Measurements from ENCODE around the gene RRAGB. TPM values are rescaled to one million over a fixed set of nuclear protein-coding genes. Genes with fewer than 3 reads are reported as not detected.

The RRAGB gene
- total and polyA plus RNA-seq, 3 experiments from 2014 or later: 6.8 to 11.1 (median 7.8) TPM

- Histone ChIP-seq H3K4me1 (ENCODE audit: insufficient read depth, low read length) (no peaks in the 10 kb centered on the region), H3K27ac (ENCODE audit: low read depth, low read length) (no peak overlapping the region), H3K27me3 (ENCODE audit: insufficient read depth, low read length, poor library complexity, severe bottlenecking) (no peaks in the 10 kb centered on the region), H3K4me3 (ENCODE audit: low read length) (no peak overlapping the region), H3K9me3 (ENCODE audit: low read length) (no peaks in the 10 kb centered on the region), H3K36me3 (ENCODE audit: insufficient read depth, low read length) (no peaks in the 10 kb centered on the region)
- Mint-ChIP-seq H3K4me3 (no peak overlapping the region), H3K36me3 (peaks cover 7 to 23% (median 22%) of the 10 kb centered on the region in 3 donors), H3K27me3 (peaks cover 0 to 4% of the 10 kb centered on the region in 2 donors), H3K4me1 (peaks cover 6 to 9% (median 7%) of the 10 kb centered on the region in 3 donors), H3K9me3 (peaks cover 0 to 15% (median 4%) of the 10 kb centered on the region in 5 donors), H3K27ac (no peak overlapping the region)
- ChIA-PET CTCF (no interaction called here), POLR2A (no interaction called here)
- no peak for DNase-seq
These were observed 60.0 kb downstream of the RRAGB start for GRCh38 chrX:55777596-55777995.

GRCh38 chrX:55778322-55778721 is 60.8 kb downstream of the RRAGB start:
- H3K27ac Mint-ChIP-seq: no peak overlapping the region
- H3K9me3 ChIP-seq (ENCODE audit: low read length): no peaks in the 10 kb centered on the region
- no peaks in the 10 kb centered on the region for H3K27me3 ChIP-seq (ENCODE audit: insufficient read depth, low read length, poor library complexity, severe bottlenecking)
- no peak overlapping the region for H3K4me3 Mint-ChIP-seq
- DNase-seq: no peak
- ChIA-PET CTCF (no interaction called here), POLR2A (no interaction called here)
- H3K36me3 Mint-ChIP-seq: peaks cover 6 to 20% (median 19%) of the 10 kb centered on the region in 3 donors
- peaks cover 0 to 4% of the 10 kb centered on the region in 2 donors for H3K27me3 Mint-ChIP-seq
- H3K4me1 ChIP-seq (ENCODE audit: insufficient read depth, low read length): no peaks in the 10 kb centered on the region
- peaks cover 6 to 8% (median 7%) of the 10 kb centered on the region in 3 donors for H3K4me1 Mint-ChIP-seq
- H3K36me3 ChIP-seq (ENCODE audit: insufficient read depth, low read length): no peaks in the 10 kb centered on the region
- H3K4me3 ChIP-seq (ENCODE audit: low read length): no peak overlapping the region
- H3K27ac ChIP-seq (ENCODE audit: low read depth, low read length): no peak overlapping the region
- peaks cover 0 to 16% (median 4%) of the 10 kb centered on the region in 5 donors for H3K9me3 Mint-ChIP-seq

GRCh38 chrX:55783723-55784122 is 66.2 kb downstream of the RRAGB start:
- Histone ChIP-seq H3K27me3 (ENCODE audit: insufficient read depth, low read length, poor library complexity, severe bottlenecking) (no peaks in the 10 kb centered on the region), H3K4me1 (ENCODE audit: insufficient read depth, low read length) (no peaks in the 10 kb centered on the region), H3K27ac (ENCODE audit: low read depth, low read length) (no peak overlapping the region), H3K4me3 (ENCODE audit: low read length) (no peak overlapping the region), H3K9me3 (ENCODE audit: low read length) (no peaks in the 10 kb centered on the region), H3K36me3 (ENCODE audit: insufficient read depth, low read length) (no peaks in the 10 kb centered on the region)
- peaks cover 2 to 15% (median 6%) of the 10 kb centered on the region in 5 donors for H3K9me3 Mint-ChIP-seq
- no peak overlapping the region for H3K4me3 Mint-ChIP-seq
- H3K4me1 Mint-ChIP-seq: no peaks in the 10 kb centered on the region
- CTCF ChIA-PET: no interaction called here
- peaks cover 0 to 3% (median 1%) of the 10 kb centered on the region in 3 donors for H3K36me3 Mint-ChIP-seq
- DNase-seq: no peak
- POLR2A ChIA-PET: no interaction called here
- peaks cover 0 to 2% of the 10 kb centered on the region in 2 donors for H3K27me3 Mint-ChIP-seq
- H3K27ac Mint-ChIP-seq: no peak overlapping the region

- H3K36me3 Mint-ChIP-seq: peaks cover 0 to 3% (median 1%) of the 10 kb centered on the region in 3 donors
- H3K9me3 ChIP-seq (ENCODE audit: low read length): no peaks in the 10 kb centered on the region
- H3K27ac Mint-ChIP-seq: no peak overlapping the region
- H3K27me3 ChIP-seq (ENCODE audit: insufficient read depth, low read length, poor library complexity, severe bottlenecking): no peaks in the 10 kb centered on the region
- H3K36me3 ChIP-seq (ENCODE audit: insufficient read depth, low read length): no peaks in the 10 kb centered on the region
- H3K27ac ChIP-seq (ENCODE audit: low read depth, low read length): no peak overlapping the region
- H3K9me3 Mint-ChIP-seq: peaks cover 0 to 6% (median 2%) of the 10 kb centered on the region in 5 donors
- no peak overlapping the region for H3K4me3 Mint-ChIP-seq
- ChIA-PET CTCF (no interaction called here), POLR2A (no interaction called here)
- H3K27me3 Mint-ChIP-seq: peaks cover 0 to 4% of the 10 kb centered on the region in 2 donors
- no peaks in the 10 kb centered on the region for H3K4me1 Mint-ChIP-seq
- H3K4me1 ChIP-seq (ENCODE audit: insufficient read depth, low read length): no peaks in the 10 kb centered on the region
- DNase-seq: no peak
- H3K4me3 ChIP-seq (ENCODE audit: low read length): no peak overlapping the region
These were observed 69.5 kb downstream of the RRAGB start for GRCh38 chrX:55787063-55787462.

GRCh38 chrX:55787727-55788126 is 70.2 kb downstream of the RRAGB start:
- DNase-seq: no peak
- H3K4me3 ChIP-seq (ENCODE audit: low read length): no peak overlapping the region
- Mint-ChIP-seq H3K9me3 (peaks cover 0 to 3% (median 2%) of the 10 kb centered on the region in 5 donors), H3K36me3 (peaks cover 0 to 3% (median 1%) of the 10 kb centered on the region in 3 donors), H3K4me3 (no peak overlapping the region), H3K27ac (no peak overlapping the region), H3K27me3 (peaks cover 0 to 8% of the 10 kb centered on the region in 2 donors), H3K4me1 (no peaks in the 10 kb centered on the region)
- H3K36me3 ChIP-seq (ENCODE audit: insufficient read depth, low read length): no peaks in the 10 kb centered on the region
- no peaks in the 10 kb centered on the region for H3K4me1 ChIP-seq (ENCODE audit: insufficient read depth, low read length)
- no peaks in the 10 kb centered on the region for H3K9me3 ChIP-seq (ENCODE audit: low read length)
- ChIA-PET CTCF (no interaction called here), POLR2A (no interaction called here)
- no peak overlapping the region for H3K27ac ChIP-seq (ENCODE audit: low read depth, low read length)
- no peaks in the 10 kb centered on the region for H3K27me3 ChIP-seq (ENCODE audit: insufficient read depth, low read length, poor library complexity, severe bottlenecking)

DNA sequence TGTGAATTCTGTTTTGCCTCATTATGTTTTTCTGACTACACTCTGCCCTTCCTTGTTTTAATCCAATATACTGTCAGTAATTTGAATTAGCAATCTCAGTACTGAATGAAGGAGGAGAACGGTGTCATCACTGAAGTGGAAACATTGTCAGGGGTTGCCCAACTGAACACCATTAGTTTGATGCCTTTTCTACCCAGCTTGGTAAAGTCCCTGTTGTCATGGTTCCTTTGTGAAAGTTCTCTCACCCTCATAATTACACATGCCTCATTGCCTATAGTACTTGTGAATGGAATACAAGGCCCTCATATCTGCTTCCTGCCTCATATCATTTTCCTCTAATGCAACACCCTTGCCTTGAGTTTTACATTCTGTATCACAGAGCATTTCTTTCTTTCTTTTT is 76.9 kb downstream of the RRAGB start:
- DNase-seq: no peak
- Histone ChIP-seq H3K4me1 (ENCODE audit: insufficient read depth, low read length) (no peaks in the 10 kb centered on the region), H3K27me3 (ENCODE audit: insufficient read depth, low read length, poor library complexity, severe bottlenecking) (no peaks in the 10 kb centered on the region), H3K27ac (ENCODE audit: low read depth, low read length) (no peak overlapping the region), H3K36me3 (ENCODE audit: insufficient read depth, low read length) (no peaks in the 10 kb centered on the region), H3K9me3 (ENCODE audit: low read length) (no peaks in the 10 kb centered on the region), H3K4me3 (ENCODE audit: low read length) (no peak overlapping the region)
- H3K4me3 Mint-ChIP-seq: no peak overlapping the region
- ChIA-PET CTCF (no interaction called here), POLR2A (no interaction called here)
- H3K36me3 Mint-ChIP-seq: no peaks in the 10 kb centered on the region
- H3K27ac Mint-ChIP-seq: no peak overlapping the region
- H3K9me3 Mint-ChIP-seq: no peaks in the 10 kb centered on the region
- no peaks in the 10 kb centered on the region for H3K4me1 Mint-ChIP-seq
- H3K27me3 Mint-ChIP-seq: peaks cover 0 to 16% of the 10 kb centered on the region in 2 donors

- no peaks in the 10 kb centered on the region for H3K4me1 ChIP-seq (ENCODE audit: insufficient read depth, low read length)
- DNase-seq: no peak
- no peaks in the 10 kb centered on the region for H3K36me3 ChIP-seq (ENCODE audit: insufficient read depth, low read length)
- no peaks in the 10 kb centered on the region for H3K9me3 ChIP-seq (ENCODE audit: low read length)
- ChIA-PET POLR2A (no interaction called here), CTCF (no interaction called here)
- no peak overlapping the region for H3K27ac ChIP-seq (ENCODE audit: low read depth, low read length)
- H3K27ac Mint-ChIP-seq: no peak overlapping the region
- H3K4me3 ChIP-seq (ENCODE audit: low read length): no peak overlapping the region
- H3K4me1 Mint-ChIP-seq: no peaks in the 10 kb centered on the region
- no peak overlapping the region for H3K4me3 Mint-ChIP-seq
- H3K9me3 Mint-ChIP-seq: no peaks in the 10 kb centered on the region
- no peaks in the 10 kb centered on the region for H3K27me3 ChIP-seq (ENCODE audit: insufficient read depth, low read length, poor library complexity, severe bottlenecking)
- H3K36me3 Mint-ChIP-seq: no peaks in the 10 kb centered on the region
- peaks cover 0 to 18% of the 10 kb centered on the region in 2 donors for H3K27me3 Mint-ChIP-seq
These were observed 78.9 kb downstream of the RRAGB start for GRCh38 chrX:55796496-55796895.

- CTCF ChIA-PET: no interaction called here
- H3K27me3 ChIP-seq (ENCODE audit: insufficient read depth, low read length, poor library complexity, severe bottlenecking): no peaks in the 10 kb centered on the region
These were observed 84.3 kb downstream of the RRAGB start for GRCh38 chrX:55801811-55802210.

More at GRCh38 chrX:55801811-55802210, 84.3 kb downstream of the RRAGB start:
- Mint-ChIP-seq H3K4me3 (no peak overlapping the region), H3K27ac (no peak overlapping the region), H3K9me3 (no peaks in the 10 kb centered on the region), H3K27me3 (peaks cover 0 to 13% of the 10 kb centered on the region in 2 donors), H3K36me3 (no peaks in the 10 kb centered on the region), H3K4me1 (no peaks in the 10 kb centered on the region)
- Histone ChIP-seq H3K36me3 (ENCODE audit: insufficient read depth, low read length) (no peaks in the 10 kb centered on the region), H3K27ac (ENCODE audit: low read depth, low read length) (no peak overlapping the region), H3K9me3 (ENCODE audit: low read length) (no peaks in the 10 kb centered on the region), H3K4me1 (ENCODE audit: insufficient read depth, low read length) (no peaks in the 10 kb centered on the region), H3K4me3 (ENCODE audit: low read length) (no peak overlapping the region)
- no peak for DNase-seq
- POLR2A ChIA-PET: no interaction called here

Measured in CD8-positive, alpha-beta memory T cell (primary cell).